Measurements from ENCODE around the gene RBM15. TPM values are rescaled to one million over a fixed set of nuclear protein-coding genes. Genes with fewer than 3 reads are reported as not detected.

Gene RBM15
- total and polyA plus RNA-seq, 2 of the 13 experiments (the other 11 are each of a cell fraction or from before 2014, with no cell fraction given) = 13.5 to 36.4 TPM

GRCh38 chr1:110375490-110375889 lies 36.3 kb downstream of the RBM15 start:
- CTCF ChIA-PET (ENCODE audit: low intra/inter-chr PET ratio, low total read pairs) = no interaction called here
- DNase-seq (ENCODE audit: low spot score) (no peak), FAIRE-seq (no peak), ATAC-seq (no peak)
- peaks cover 5 to 29% of the 10 kb centered on the region in 2 experiments for H3K36me3 ChIP-seq (replicated peaks in 1 of 2; ENCODE audit: control insufficient read depth in 1 of 2, insufficient read depth in 2 of 2, low read length in 2 of 2)
- H3K4me2 ChIP-seq (ENCODE audit: low read depth, low read length) = no peak overlapping the region
- H3K27me3 ChIP-seq (ENCODE audit: control insufficient read depth in 1 of 2, insufficient read depth in 2 of 2, low read length in 2 of 2) = no peaks in the 10 kb centered on the region
- BruUV-seq (replicated peaks) = no TSS peak
- in situ Hi-C loops (cut with HindIII; ENCODE audit: extremely low pct_ligation_motif_present, low pct_unique_long_range_greater_than_20kb) = no loop called here
- POLR2A ChIA-PET = no interaction called here
- H3K9ac ChIP-seq (ENCODE audit: insufficient read depth, low read depth, low read length) = no peak overlapping the region
- H4K20me1 ChIP-seq (ENCODE audit: insufficient read depth, low read length) = no peaks in the 10 kb centered on the region
- H3K4me3 ChIP-seq (replicated peaks in 1 of 3; ENCODE audit: insufficient read depth in 1 of 3, low read depth in 2 of 3, low read length in 3 of 3) = no peak overlapping the region
- WGBS (ENCODE audit: low lambda C conversion rate) = 93% methylated on average over 1 of the region's 1 CpG
- H3K27ac ChIP-seq (ENCODE audit: extremely low read length, insufficient read depth, low read length) = no peak overlapping the region
- intact Hi-C loops (cut with micrococcal nuclease; ENCODE audit: unreplicated experiment) = no loop called here
- no peaks in the 10 kb centered on the region for H3K4me1 ChIP-seq (ENCODE audit: insufficient read depth, low read length)
- no peak overlapping the region for H2AFZ ChIP-seq (ENCODE audit: low read length)
- no peaks in the 10 kb centered on the region for H3K79me2 ChIP-seq (ENCODE audit: insufficient read depth, low read length)
- H3K9me3 ChIP-seq (ENCODE audit: low read length) = no peaks in the 10 kb centered on the region
- TF ChIP-seq ZFP90 (CRISPR knock-in tag; IDR thresholded peaks at IDR 0.05; ENCODE audit: borderline replicate concordance) (no peak), ZNF569 (CRISPR knock-in tag; IDR thresholded peaks at IDR 0.05; ENCODE audit: borderline replicate concordance) (no peak), PRPF4 (IDR thresholded peaks at IDR 0.05; ENCODE audit: low read depth, low read length, poor library complexity, severe bottlenecking) (no peak), FOXP1 (IDR thresholded peaks at IDR 0.05) (no peak), FOXP1 (CRISPR knock-in tag; IDR thresholded peaks at IDR 0.05) (no peak), ZNF180 (CRISPR knock-in tag; IDR thresholded peaks at IDR 0.05; ENCODE audit: borderline replicate concordance, low read depth) (no peak), HOMEZ (CRISPR knock-in tag; IDR thresholded peaks at IDR 0.05; ENCODE audit: low read depth) (no peak), TBX2 (CRISPR knock-in tag; IDR thresholded peaks at IDR 0.05; ENCODE audit: borderline replicate concordance) (no peak), ZBTB37 (CRISPR knock-in tag; IDR thresholded peaks at IDR 0.05) (no peak), NRL (CRISPR knock-in tag; IDR thresholded peaks at IDR 0.05; ENCODE audit: borderline replicate concordance) (no peak), ZKSCAN5 (CRISPR knock-in tag; IDR thresholded peaks at IDR 0.05) (no peak), SALL2 (CRISPR knock-in tag; IDR thresholded peaks at IDR 0.05) (no peak), ZNF784 (CRISPR knock-in tag; IDR thresholded peaks at IDR 0.05; ENCODE audit: borderline replicate concordance) (no peak), ZFX (CRISPR knock-in tag; IDR thresholded peaks at IDR 0.05; ENCODE audit: low read depth) (no peak)
- TF ChIP-seq, protein P1, sequence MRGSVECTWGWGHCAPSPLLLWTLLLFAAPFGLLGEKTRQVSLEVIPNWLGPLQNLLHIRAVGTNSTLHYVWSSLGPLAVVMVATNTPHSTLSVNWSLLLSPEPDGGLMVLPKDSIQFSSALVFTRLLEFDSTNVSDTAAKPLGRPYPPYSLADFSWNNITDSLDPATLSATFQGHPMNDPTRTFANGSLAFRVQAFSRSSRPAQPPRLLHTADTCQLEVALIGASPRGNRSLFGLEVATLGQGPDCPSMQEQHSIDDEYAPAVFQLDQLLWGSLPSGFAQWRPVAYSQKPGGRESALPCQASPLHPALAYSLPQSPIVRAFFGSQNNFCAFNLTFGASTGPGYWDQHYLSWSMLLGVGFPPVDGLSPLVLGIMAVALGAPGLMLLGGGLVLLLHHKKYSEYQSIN (CRISPR knock-in tag; IDR thresholded peaks at IDR 0.05; ENCODE audit: borderline replicate concordance) = no peak
- TF ChIP-seq, protein P2, sequence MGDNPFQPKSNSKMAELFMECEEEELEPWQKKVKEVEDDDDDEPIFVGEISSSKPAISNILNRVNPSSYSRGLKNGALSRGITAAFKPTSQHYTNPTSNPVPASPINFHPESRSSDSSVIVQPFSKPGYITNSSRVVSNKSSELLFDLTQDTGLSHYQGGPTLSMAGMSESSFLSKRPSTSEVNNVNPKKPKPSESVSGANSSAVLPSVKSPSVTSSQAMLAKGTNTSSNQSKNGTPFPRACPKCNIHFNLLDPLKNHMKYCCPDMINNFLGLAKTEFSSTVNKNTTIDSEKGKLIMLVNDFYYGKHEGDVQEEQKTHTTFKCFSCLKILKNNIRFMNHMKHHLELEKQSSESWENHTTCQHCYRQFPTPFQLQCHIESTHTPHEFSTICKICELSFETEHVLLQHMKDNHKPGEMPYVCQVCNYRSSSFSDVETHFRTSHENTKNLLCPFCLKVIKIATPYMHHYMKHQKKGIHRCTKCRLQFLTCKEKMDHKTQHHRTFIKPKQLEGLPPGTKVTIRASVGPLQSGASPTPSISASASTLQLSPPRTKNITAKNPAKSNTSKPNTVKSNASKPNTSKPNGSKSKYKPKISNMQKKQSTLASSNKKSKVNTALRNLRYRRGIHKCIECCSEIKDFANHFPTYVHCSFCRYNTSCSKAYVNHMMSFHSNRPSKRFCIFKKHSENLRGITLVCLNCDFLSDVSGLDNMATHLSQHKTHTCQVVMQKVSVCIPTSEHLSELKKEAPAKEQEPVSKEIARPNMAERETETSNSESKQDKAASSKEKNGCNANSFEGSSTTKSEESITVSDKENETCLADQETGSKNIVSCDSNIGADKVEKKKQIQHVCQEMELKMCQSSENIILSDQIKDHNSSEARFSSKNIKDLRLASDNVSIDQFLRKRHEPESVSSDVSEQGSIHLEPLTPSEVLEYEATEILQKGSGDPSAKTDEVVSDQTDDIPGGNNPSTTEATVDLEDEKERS (CRISPR knock-in tag; IDR thresholded peaks at IDR 0.05) = no peak
- TF ChIP-seq, protein P3, sequence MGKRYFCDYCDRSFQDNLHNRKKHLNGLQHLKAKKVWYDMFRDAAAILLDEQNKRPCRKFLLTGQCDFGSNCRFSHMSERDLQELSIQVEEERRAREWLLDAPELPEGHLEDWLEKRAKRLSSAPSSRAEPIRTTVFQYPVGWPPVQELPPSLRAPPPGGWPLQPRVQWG (CRISPR knock-in tag; IDR thresholded peaks at IDR 0.05; ENCODE audit: borderline replicate concordance, low read depth) = no peak

Measured in HepG2 (cell line).